Stomach (tissue), 9 donors: Measurements from ENCODE around the gene KCNK10. TPM values are rescaled to one million over a fixed set of nuclear protein-coding genes. Genes with fewer than 3 reads are reported as not detected.

Experiments used
- DNase-seq, 2 donors: peaks; one replicate each; pipeline versions ENCODE4 v3.0.0 to v3.0.0-alpha.2; 2013 to 2019
- H3K27ac ChIP-seq, 5 donors: fragments of 200-600 bp in 4 of 5; sonication (generic) in 4 of 5; one replicate each; pipeline ENCODE4 v1.5.1; 2013 to 2019; ENCODE audit warnings: mild to moderate bottlenecking in 1 of 5, moderate library complexity in 1 of 5
- H3K27me3 ChIP-seq, 3 donors: fragments of 200-600 bp; sonication (generic); one replicate each; pipeline ENCODE4 v1.5.1; 2017 to 2019; ENCODE audit warnings: mixed run types in 1 of 3
- H3K36me3 ChIP-seq, 4 donors: fragments of 200-600 bp; sonication (generic); 1 replicate in 3 of 4; 2 replicates in 1 of 4; pipeline ENCODE4 v1.5.1; 2016 to 2019
- H3K4me1 ChIP-seq, 4 donors: fragments of 200-600 bp; sonication (generic); one replicate each; pipeline ENCODE4 v1.5.1; 2016 to 2019
- H3K4me3 ChIP-seq, 4 donors: fragments of 200-600 bp; sonication (generic) in 3 of 4; one replicate each; pipeline ENCODE4 v1.5.1; 2016 to 2019; ENCODE audit warnings: mild to moderate bottlenecking in 1 of 4
- H3K9me3 ChIP-seq, 4 donors: fragments of 200-600 bp; sonication (generic); one replicate each; pipeline ENCODE4 v1.5.1; 2016 to 2019
- EP300 ChIP-seq: sonication (generic); formaldehyde crosslinking; IDR thresholded peaks from one replicate; pipeline ENCODE4 v1.6.1; 2017; ENCODE audit warnings: antibody characterized with exemption
- POLR2A ChIP-seq, 4 donors: fragments of 450-650 bp; IDR thresholded peaks; one replicate each; pipeline ENCODE4 v1.6.1; 2016; ENCODE audit warnings: antibody characterized with exemption in 4 of 4, control low read depth in 2 of 4, mild to moderate bottlenecking in 1 of 4, moderate library complexity in 1 of 4
- POLR2AphosphoS5 ChIP-seq, 3 donors: sonication (generic); formaldehyde crosslinking; IDR thresholded peaks; one replicate each; pipeline ENCODE4 v1.6.1; 2016; ENCODE audit warnings: antibody characterized with exemption in 3 of 3
- WGBS, 5 donors: extraction: QIAGEN DNeasy Blood & Tissue Kit in 3 of 5; methylation state at CpG; one replicate each; pipeline versions ENCODE4 v1.1.5 to v1.1.7; 2013 to 2018; 5-methylcytosine and 5-hydroxymethylcytosine counted together
- intact Hi-C: fragments of 100-400 bp; cut with DNase I; formaldehyde crosslinking; loops from one replicate; pipeline ENCODE4 v1.15.1; 2023; ENCODE audit warnings: low total_unique reads
- polyA plus RNA-seq, 3 donors: library from polyadenylated mRNA; stranded (reverse); fragments of 200-250 nt; gene quantifications; one replicate each; pipeline ENCODE4 v1.2.3, GENCODE V29; 2013
- total RNA-seq, 5 donors: library from RNA; depleted of rRNA; stranded (reverse); fragments of >200 nt; gene quantifications; one replicate each; pipeline versions ENCODE4 v1.1.0 to v1.2.3, GENCODE V29; 2014 to 2016
- TF ChIP-seq, protein P1 (sequence below), 7 experiments: fragments of 450-650 bp in 4 of 7; fragments of 200-600 bp in 3 of 7; sonication (generic) in 3 of 7; IDR thresholded peaks; one replicate each; pipeline ENCODE4 v1.5.1; 2016 to 2019; ENCODE audit warnings: antibody characterized with exemption in 7 of 7, control low read depth in 2 of 7, mild to moderate bottlenecking in 1 of 7
- donor health status: healthy with polysubstance abuse.
- donor health status: Bipolar disorder and iron deficiency.
- donor health status: healthy.

Gene KCNK10
- total and polyA plus RNA-seq, 8 donors, result 0.06 to 8.7 (median 1.0) TPM; not detected in 1

GRCh38 chr14:88342980-88343379, 19.9 kb upstream of the KCNK10 start:
- intact Hi-C loops, result no loop called here
- 64 to 96% (median 91%) methylated on average over 2 of the region's 2 CpGs for WGBS, 5 donors
- no peak overlapping the region for H3K27ac ChIP-seq
- TF ChIP-seq POLR2AphosphoS5 (IDR thresholded peaks at IDR 0.05), result no peak
- TF ChIP-seq, protein P1, sequence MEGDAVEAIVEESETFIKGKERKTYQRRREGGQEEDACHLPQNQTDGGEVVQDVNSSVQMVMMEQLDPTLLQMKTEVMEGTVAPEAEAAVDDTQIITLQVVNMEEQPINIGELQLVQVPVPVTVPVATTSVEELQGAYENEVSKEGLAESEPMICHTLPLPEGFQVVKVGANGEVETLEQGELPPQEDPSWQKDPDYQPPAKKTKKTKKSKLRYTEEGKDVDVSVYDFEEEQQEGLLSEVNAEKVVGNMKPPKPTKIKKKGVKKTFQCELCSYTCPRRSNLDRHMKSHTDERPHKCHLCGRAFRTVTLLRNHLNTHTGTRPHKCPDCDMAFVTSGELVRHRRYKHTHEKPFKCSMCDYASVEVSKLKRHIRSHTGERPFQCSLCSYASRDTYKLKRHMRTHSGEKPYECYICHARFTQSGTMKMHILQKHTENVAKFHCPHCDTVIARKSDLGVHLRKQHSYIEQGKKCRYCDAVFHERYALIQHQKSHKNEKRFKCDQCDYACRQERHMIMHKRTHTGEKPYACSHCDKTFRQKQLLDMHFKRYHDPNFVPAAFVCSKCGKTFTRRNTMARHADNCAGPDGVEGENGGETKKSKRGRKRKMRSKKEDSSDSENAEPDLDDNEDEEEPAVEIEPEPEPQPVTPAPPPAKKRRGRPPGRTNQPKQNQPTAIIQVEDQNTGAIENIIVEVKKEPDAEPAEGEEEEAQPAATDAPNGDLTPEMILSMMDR (IDR thresholded peaks at IDR 0.05), result no peak
- TF ChIP-seq EP300, result no peak
- no peak for TF ChIP-seq POLR2A (IDR thresholded peaks at IDR 0.05)
- no peaks in the 10 kb centered on the region for H3K36me3 ChIP-seq
- DNase-seq, result no peak
- no peaks in the 10 kb centered on the region for H3K4me1 ChIP-seq
- H3K27me3 ChIP-seq, result no peaks in the 10 kb centered on the region
- H3K9me3 ChIP-seq, result no peaks in the 10 kb centered on the region
- no peak overlapping the region for H3K4me3 ChIP-seq

DNA sequence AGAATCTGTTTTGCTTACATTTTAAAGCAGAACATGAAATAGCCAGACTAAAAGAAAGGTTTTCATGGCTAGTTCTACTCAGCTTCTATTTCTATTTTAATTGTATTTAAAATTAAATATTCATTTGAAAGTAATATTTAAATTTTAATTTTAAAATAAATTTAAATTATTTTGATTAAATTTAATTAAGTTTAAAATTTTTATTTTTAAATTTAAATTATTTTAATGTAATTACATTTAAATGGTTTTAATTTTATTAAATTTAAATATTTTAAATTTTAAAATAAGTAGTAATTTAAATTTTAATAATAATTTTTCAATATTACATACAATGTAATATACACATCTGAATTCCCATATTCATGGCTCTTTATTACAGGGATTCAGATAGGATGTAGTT, 17.3 kb upstream of the KCNK10 start:
- no peaks in the 10 kb centered on the region for H3K4me1 ChIP-seq
- no peaks in the 10 kb centered on the region for H3K27me3 ChIP-seq
- no peak overlapping the region for H3K4me3 ChIP-seq
- H3K27ac ChIP-seq, result no peak overlapping the region
- intact Hi-C loops, result no loop called here
- H3K9me3 ChIP-seq, result no peaks in the 10 kb centered on the region
- DNase-seq, result no peak
- TF ChIP-seq, protein P1 (IDR thresholded peaks at IDR 0.05), result no peak
- TF ChIP-seq EP300, result no peak
- no peak for TF ChIP-seq POLR2AphosphoS5 (IDR thresholded peaks at IDR 0.05)
- no peak for TF ChIP-seq POLR2A (IDR thresholded peaks at IDR 0.05)
- no peaks in the 10 kb centered on the region for H3K36me3 ChIP-seq

DNA sequence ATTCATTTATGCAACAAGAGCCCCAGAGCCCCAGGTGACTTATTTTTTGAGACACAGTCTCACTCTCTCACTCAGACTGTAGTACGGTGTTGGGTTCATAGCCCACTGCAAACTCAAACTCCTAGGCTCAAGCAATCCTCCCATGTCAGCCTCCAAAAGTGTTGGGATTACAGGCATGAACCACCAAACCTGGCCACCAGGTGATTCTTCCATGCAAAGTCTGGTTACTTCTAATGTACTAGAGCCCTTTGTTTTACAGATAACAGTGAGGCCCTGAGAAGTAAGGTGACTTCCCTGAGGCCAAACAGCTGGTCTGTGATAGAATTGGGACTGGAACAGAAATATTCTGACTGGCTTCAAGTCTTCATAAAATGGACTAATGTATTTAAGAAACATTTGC, 10.0 kb upstream of the KCNK10 start:
- WGBS, 5 donors, result 83 to 100% (median 92%) methylated on average over 1 of the region's 1 CpG
- Histone ChIP-seq H3K9me3 (peaks cover 0 to 8% (median 2%) of the 10 kb centered on the region in 4 donors), H3K27me3 (peaks cover 0 to 27% (median 8%) of the 10 kb centered on the region in 3 donors), H3K4me3 (no peak overlapping the region), H3K36me3 (no peaks in the 10 kb centered on the region), H3K27ac (no peak overlapping the region), H3K4me1 (no peaks in the 10 kb centered on the region)
- intact Hi-C loops, result no loop called here
- TF ChIP-seq POLR2A (IDR thresholded peaks at IDR 0.05) (no peak), POLR2AphosphoS5 (IDR thresholded peaks at IDR 0.05) (no peak), EP300 (no peak)
- TF ChIP-seq, protein P1 (IDR thresholded peaks at IDR 0.05), result no peak
- DNase-seq, result no peak

- TF ChIP-seq EP300, result no peak
- no peak for TF ChIP-seq POLR2A (IDR thresholded peaks at IDR 0.05)
- TF ChIP-seq POLR2AphosphoS5 (IDR thresholded peaks at IDR 0.05), result no peak
- TF ChIP-seq, protein P1 (IDR thresholded peaks at IDR 0.05), result no peak
- peaks cover 18 to 77% (median 54%) of the 10 kb centered on the region in 3 donors for H3K27me3 ChIP-seq
- H3K9me3 ChIP-seq, result peaks cover 0 to 11% (median 3%) of the 10 kb centered on the region in 4 donors
- DNase-seq, result no peak
- H3K27ac ChIP-seq, result no peak overlapping the region
- H3K4me1 ChIP-seq, result peaks cover 0 to 27% (median 18%) of the 10 kb centered on the region in 4 donors
- WGBS, 5 donors, result 34 to 52% (median 45%) methylated on average over 1 of the region's 1 CpG
- H3K4me3 ChIP-seq, result no peak overlapping the region
- intact Hi-C loops, result no loop called here
- no peaks in the 10 kb centered on the region for H3K36me3 ChIP-seq
Observed at GRCh38 chr14:88327497-88327896, 4.4 kb upstream of the KCNK10 start.
